GM12801 (cell line): Measurements from ENCODE around the gene PKN3.

Source experiments
- CTCF ChIP-seq: IDR thresholded peaks from one replicate; pipeline ENCODE4 v1.5.1; 2011; ENCODE audit warnings: control low read depth; ENCODE audit not compliant: insufficient read length; ENCODE audit errors: extremely low read depth

Gene PKN3

GRCh38 chr9:128723352-128723865 lies 21.1 kb downstream of the PKN3 start:
- no peak for TF ChIP-seq CTCF

GRCh38 chr9:128723866-128724743 lies 21.8 kb downstream of the PKN3 start, which contains the start of gene ZDHHC12:
ZDHHC12 (minus strand) TSS chr9:128724127; CDS start chr9:128724093, 34 bp downstream.
- TF ChIP-seq CTCF = no peak

- TF ChIP-seq CTCF = no peak
These were observed 22.5 kb downstream of the PKN3 start for GRCh38 chr9:128724744-128725211.

GRCh38 chr9:128727640-128728248 lies 25.4 kb downstream of the PKN3 start:
- no peak for TF ChIP-seq CTCF

GRCh38 chr9:128728298-128728697 lies 26.0 kb downstream of the PKN3 start:
- no peak for TF ChIP-seq CTCF

GRCh38 chr9:128729302-128729701 lies 27.0 kb downstream of the PKN3 start:
- no peak for TF ChIP-seq CTCF

- no peak for TF ChIP-seq CTCF
These were observed 27.6 kb downstream of the PKN3 start for GRCh38 chr9:128729766-128730517.
